ENCODE results near the gene HAO1.
A peak's percentile ranks its signal among the peaks of the same experiment; 100 is the strongest.

HAO1 gene

DNA sequence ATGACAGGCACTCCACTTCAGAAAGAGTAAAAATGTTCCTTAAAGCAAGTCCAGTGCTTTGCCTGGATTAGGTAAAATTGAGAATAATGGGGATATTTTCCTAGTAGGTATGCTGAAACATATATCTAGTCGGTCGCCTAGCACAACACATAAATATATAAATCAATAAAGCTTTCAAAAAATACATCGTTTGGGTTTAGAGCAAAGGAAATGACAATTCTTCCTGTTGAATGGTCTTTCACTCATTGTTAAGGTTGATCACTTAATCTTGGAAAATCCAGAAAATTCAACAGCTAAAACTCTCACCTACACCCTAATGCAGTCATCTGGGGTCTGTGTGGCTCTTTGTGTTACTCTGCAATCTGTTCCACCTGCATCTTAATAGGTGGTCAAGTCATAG is 13.9 kb downstream of the HAO1 start:
- DNase-seq, result no peak

GRCh38 chr20:7924692-7925091 is 15.6 kb downstream of the HAO1 start:
- peak; percentile 83 for DNase-seq

DNA sequence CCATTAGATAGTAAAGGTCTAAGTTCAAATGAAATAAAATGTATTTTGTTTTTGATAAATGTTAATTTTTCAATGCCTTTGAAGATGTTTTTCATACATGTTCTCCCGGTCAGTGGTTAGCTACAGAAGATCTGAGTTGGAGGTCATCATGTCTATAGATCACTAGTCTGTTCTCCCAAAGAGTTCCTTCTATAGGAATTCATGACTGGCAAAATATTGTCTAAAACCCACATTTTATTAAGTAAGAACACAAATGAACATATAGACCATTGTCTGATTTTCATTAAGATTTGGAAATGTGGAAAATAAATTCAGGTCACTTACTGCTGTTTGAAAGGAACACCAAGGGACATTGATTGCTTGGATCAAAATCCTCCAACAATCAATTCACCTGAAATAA is 23.6 kb downstream of the HAO1 start:
- DNase-seq, result no peak

GRCh38 chr20:7912551-7912950 is 27.7 kb downstream of the HAO1 start:
- no peak for DNase-seq

DNA sequence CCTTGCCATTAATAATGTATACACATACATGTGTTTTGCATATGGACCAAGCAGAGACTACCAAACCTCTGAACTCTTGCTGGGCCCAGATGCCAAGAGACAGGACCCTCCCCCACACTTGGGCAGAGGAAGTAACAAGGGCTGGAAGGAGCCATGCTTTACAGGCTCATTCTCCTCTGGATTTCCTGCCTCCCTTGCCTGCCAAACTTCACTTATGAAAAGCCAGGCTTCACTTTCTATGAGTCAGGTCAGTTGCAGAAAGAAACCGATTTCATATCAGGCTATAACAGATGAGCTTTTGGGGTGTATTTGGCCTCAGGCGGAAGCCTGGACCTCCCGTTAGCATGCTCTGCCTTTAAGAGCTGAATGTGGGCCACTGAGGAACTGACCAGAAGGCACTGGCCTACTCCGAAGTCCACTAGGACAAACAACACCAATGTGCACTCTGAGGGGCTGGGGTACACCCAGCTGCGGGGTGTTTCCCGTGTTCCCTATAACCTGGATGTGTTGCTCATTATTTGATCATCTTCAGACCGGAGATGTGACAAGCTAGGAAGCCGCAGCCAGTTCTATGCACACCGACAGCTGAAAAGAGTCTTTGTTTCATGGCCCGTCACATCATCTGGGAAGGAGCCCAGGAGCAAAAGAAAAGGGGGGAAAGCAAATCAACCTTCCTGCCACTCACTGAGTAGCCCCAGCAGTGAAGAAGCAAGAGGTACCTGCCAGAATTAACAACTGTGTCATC is 28.5 kb downstream of the HAO1 start:
- peak; percentile 2 for DNase-seq

DNA sequence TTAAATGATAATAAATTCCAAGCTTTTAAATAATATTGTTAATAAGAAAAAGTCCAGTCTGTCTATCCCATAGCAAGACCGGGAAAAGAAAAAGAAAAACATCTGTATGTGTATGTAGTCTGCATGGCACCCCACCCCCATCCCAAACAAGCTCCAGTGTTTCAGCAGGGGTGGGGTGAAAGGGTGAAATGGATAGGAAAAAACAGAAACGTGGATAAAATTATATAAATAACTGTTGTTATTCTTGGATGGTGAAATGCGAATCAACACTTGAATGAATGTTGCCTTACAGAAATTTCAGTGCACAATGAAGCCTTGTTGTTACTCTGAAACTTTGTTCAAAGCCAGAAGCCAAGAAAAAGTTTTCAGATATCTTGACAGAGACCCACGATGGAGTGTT is 31.4 kb downstream of the HAO1 start:
- no peak for DNase-seq

- no peak for DNase-seq
Measured at GRCh38 chr20:7903429-7903828, 36.8 kb downstream of the HAO1 start.

GRCh38 chr20:7902879-7903278 is 37.4 kb downstream of the HAO1 start:
- no peak for DNase-seq

GRCh38 chr20:7897781-7898364 is 42.4 kb downstream of the HAO1 start:
- DNase-seq, result no peak

GRCh38 chr20:7893014-7893730 is 47.1 kb downstream of the HAO1 start:
- DNase-seq, result no peak

GRCh38 chr20:7891705-7892104 is 48.6 kb downstream of the HAO1 start:
- no peak for DNase-seq

DNA sequence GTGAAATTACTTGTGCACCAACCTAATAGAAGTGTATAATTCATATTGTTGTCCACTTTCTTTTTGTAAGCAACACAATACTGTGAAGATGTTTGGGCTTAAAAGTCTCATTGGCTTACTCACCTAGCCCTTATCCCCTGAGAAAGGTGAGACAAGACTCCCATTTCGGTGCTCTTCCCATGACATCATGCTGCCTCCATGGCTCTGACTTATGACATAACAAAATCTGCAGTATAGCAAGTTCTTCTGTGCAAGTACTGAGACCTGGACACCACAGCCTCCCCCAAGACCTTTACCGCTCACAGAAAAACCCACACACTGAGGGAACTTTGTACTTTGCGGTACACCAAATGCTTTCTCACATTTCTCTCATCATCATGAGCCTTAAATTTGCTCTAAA is 50.5 kb downstream of the HAO1 start:
- DNase-seq, result no peak

DNA sequence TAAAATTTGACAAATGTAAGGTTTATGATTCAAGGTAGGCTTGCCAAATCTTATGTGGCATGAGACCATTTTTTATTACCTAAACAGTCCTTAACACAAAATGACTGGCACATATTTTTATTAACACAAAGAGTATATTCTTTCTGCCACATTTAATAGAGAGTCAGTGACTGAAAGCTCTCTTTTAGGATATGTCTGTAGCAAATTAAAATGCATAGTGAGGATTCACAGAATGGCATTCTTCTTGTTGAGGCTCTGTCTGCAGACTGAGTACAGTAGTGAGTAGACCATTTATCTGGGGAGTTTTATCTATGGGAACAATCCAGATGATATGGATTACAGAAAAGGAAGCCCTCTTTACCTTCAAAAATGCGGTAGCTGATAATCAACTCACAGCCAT is 56.5 kb downstream of the HAO1 start:
- no peak for DNase-seq

GRCh38 chr20:7883309-7883708 is 56.9 kb downstream of the HAO1 start:
- DNase-seq, result no peak

- no peak for DNase-seq
Measured at GRCh38 chr20:7882076-7882475, 58.2 kb downstream of the HAO1 start.

DNA sequence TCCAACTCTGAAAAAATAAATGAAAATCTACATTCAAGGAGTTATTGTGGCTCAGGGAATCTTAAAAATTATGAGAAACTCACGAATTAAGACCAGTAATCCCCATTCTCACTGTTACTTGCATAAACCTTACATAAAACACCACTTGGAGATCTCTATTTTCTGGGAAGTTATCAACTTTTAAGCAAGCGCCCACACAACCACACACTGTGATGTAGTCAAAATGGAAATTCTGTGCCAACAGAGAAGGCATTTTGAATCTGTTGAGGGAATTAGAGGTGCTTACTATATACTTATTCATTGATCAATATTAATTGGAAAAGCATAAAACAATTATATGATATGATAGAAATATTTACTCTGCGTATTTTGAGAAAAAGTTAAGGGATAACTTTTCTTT is 58.7 kb downstream of the HAO1 start:
- no peak for DNase-seq

DNA sequence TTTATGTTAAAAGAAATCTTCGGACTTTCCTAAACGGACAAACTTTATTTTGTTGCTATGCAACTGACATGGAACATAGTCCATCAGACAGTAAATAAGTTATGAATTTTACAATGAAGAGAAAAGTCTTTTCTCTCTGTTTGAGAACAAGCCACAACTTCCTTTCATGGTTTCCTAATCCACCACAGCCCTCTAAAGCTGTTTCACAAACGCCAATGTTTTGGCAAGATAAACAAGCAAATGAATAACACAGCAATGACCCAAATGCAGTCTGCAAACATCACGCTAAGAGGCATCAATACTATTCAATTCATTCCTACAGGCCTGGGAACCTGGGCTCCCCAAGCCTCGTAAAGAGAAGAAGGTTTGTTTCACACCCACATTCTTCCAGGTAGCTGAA is 60.4 kb downstream of the HAO1 start:
- no peak for DNase-seq

GRCh38 chr20:7868108-7868507 is 72.2 kb downstream of the HAO1 start:
- DNase-seq, result no peak

DNA sequence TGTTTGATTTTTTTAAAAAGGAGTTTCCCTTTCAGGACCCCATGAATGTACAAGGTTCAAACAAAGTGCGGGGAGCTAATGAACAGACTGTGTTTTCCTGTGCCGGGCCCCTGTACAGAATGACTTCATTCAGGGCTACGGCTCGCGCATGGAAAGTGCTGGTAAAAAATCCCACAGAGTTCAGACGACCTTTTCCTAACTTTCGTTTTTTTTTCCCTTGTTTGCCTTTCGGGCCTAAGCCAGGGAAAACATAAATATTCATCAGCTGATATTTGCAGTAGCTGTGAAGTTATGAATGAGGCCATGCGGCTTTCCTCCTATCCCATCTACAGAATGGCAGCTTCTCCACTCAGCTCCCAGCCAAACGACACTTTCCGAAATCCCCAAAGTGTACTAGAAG is 74.0 kb downstream of the HAO1 start:
- no peak for DNase-seq

- DNase-seq, result peak; percentile 77
Measured at GRCh38 chr20:7859356-7859802, 80.9 kb downstream of the HAO1 start.

DNA sequence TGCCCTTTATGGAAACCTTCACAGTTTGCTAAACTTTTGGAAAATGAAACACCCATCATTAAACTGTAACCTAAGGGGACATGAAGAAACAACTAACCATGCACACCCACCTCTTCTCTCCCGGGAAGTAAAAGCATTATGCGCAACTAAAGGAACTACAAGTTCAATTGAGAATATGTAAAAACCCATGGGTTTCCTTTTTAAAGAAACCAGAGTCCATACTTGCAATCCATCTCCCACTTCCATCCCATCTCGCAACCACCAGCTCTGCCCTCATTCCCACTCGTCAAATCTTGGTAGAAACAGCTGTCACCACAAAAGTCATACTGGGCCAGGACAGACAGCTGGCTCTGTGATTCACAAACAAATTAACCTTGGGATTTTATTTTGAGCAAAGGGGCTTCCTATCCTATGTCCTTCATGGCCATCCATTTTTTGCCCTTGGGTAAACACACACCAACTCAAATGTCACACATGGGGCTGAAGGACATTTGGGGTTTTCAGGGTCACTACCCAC is 81.5 kb downstream of the HAO1 start:
- no peak for DNase-seq

- peak; percentile 59 for DNase-seq
Measured at GRCh38 chr20:7856756-7857155, 83.5 kb downstream of the HAO1 start.

GRCh38 chr20:7855545-7855944 is 84.7 kb downstream of the HAO1 start:
- no peak for DNase-seq

DNA sequence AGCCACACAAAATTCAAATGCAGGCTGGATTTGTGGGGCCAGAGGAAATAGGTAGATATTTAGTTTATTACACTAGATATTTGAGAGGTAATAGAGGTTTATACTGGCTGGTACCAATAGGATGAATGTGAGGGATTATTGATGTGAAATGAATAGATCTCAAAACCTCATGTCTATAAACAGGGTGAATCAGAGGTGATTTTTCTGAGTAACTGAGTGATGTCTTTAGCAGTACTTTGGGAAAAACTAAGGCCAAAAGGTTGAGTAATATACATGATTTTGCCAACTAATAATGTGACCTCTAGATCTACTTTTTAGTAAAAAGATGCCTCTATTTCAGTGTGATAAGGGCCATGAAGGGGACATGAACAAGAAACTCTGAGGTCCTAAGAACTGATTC is 86.8 kb downstream of the HAO1 start:
- DNase-seq, result peak; percentile 3

All from fibroblast of upper back skin (primary cell).